A549 (cell line): ENCODE results near the gene DCTD. TPM values are rescaled to one million over a fixed set of nuclear protein-coding genes. Genes with fewer than 3 reads are reported as not detected.

Source experiments
- ATAC-seq, 2 experiments: fragments of 200-7000 bp in 1 of 2; fragments of >200 bp in 1 of 2; cut with Nextera tagmentation in 1 of 2; cut with Tn5 transposase in 1 of 2; 3 replicates each; pipeline versions ENCODE4 v1.8.0 to v1.9.1; 2018 to 2020; ENCODE audit warnings: mild to moderate bottlenecking in 1 of 2, moderate library complexity in 1 of 2
- CTCF ChIA-PET: fragments of 300-600 bp; sonication (Branson Sonifier 250); formaldehyde crosslinking; extraction: SDS; loops from one replicate; lab custom pipeline; 2021; ENCODE audit warnings: antibody characterized with exemption, inconsistent platforms; lab: Yijun Ruan, JAX
- POLR2A ChIA-PET: fragments of 350-600 bp; formaldehyde crosslinking; extraction: SDS; loops from one replicate; lab custom pipeline; 2021; ENCODE audit warnings: antibody characterized with exemption, inconsistent platforms; lab: Yijun Ruan, JAX
- DNase-seq, 2 experiments: peaks; one replicate each; pipeline versions ENCODE4 v3.0.0 to v3.0.0-alpha.2; 2011 to 2016; ENCODE audit warnings: low read depth in 1 of 2, low spot score in 1 of 2
- FAIRE-seq: peaks from 2 replicates; lab custom pipeline; 2011; peaks lifted over from hg19 to GRCh38; lab: Jason Lieb, UNC
- H3K27ac ChIP-seq, 2 experiments: fragments of >200 bp; sonication (Bioruptor Twin); formaldehyde crosslinking; 3 replicates each; pipeline ENCODE4 v1.5.1; 2016 to 2017
- H3K4me1 ChIP-seq: fragments of >200 bp; sonication (Bioruptor Twin); formaldehyde crosslinking; 3 replicates; pipeline ENCODE4 v1.6.1; 2016
- H3K4me2 ChIP-seq: fragments of >200 bp; sonication (Bioruptor Twin); formaldehyde crosslinking; 3 replicates; pipeline ENCODE4 v1.6.1; 2016
- H3K4me3 ChIP-seq: fragments of >200 bp; sonication (Bioruptor Twin); formaldehyde crosslinking; 3 replicates; pipeline ENCODE4 v1.5.1; 2016
- H3K9me3 ChIP-seq: fragments of >200 bp; sonication (Bioruptor Twin); formaldehyde crosslinking; 3 replicates; pipeline ENCODE4 v1.6.1; 2016
- BHLHE40 ChIP-seq: IDR thresholded peaks from 2 replicates; pipeline ENCODE4 v1.6.1; 2012; ENCODE audit warnings: low read depth, low read length, inconsistent platforms
- CBX8 ChIP-seq: fragments of 200-600 bp; sonication (generic); IDR thresholded peaks from 2 replicates; pipeline ENCODE4 v1.6.1; 2016
- CEBPB ChIP-seq, 2 experiments: fragments of >200 bp in 1 of 2; sonication (Bioruptor Twin) in 1 of 2; formaldehyde crosslinking in 1 of 2; IDR thresholded peaks; 2 replicates each; pipeline ENCODE4 v1.6.1; 2012 to 2016
- CHD2 ChIP-seq: fragments of 150-350 bp; IDR thresholded peaks from 2 replicates; pipeline ENCODE4 v1.6.1; 2014; ENCODE audit warnings: low read length; ENCODE audit not compliant: partially characterized antibody
- ESRRA ChIP-seq: fragments of 150-350 bp; IDR thresholded peaks from 2 replicates; pipeline ENCODE4 v1.6.1; 2014; ENCODE audit warnings: mild to moderate bottlenecking, low read length, borderline replicate concordance
- HDAC2 ChIP-seq: fragments of 200-600 bp; sonication (generic); IDR thresholded peaks from 2 replicates; pipeline ENCODE4 v1.6.1; 2016
- HEYL ChIP-seq: fragments of 250-450 bp; sonication (Bioruptor Pico); IDR thresholded peaks from 2 replicates; pipeline ENCODE4 v1.8.0; 2021; ENCODE audit warnings: mild to moderate bottlenecking, moderate library complexity
- HOXB5 ChIP-seq: fragments of 250-450 bp; sonication (Bioruptor Pico); IDR thresholded peaks from 2 replicates; pipeline ENCODE4 v1.5.0; 2020; ENCODE audit warnings: mild to moderate bottlenecking, moderate library complexity
- JUN ChIP-seq, 2 experiments: fragments of >200 bp; sonication (Bioruptor Twin); formaldehyde crosslinking; IDR thresholded peaks; 2 replicates in 1 of 2; 3 replicates in 1 of 2; pipeline ENCODE4 v1.6.1; 2016 to 2017
- JUNB ChIP-seq: fragments of >200 bp; sonication (Bioruptor Twin); formaldehyde crosslinking; IDR thresholded peaks from 2 replicates; pipeline ENCODE4 v1.6.1; 2016
- KDM1A ChIP-seq: fragments of 200-600 bp; sonication (generic); IDR thresholded peaks from 2 replicates; pipeline ENCODE4 v1.6.1; 2016; ENCODE audit warnings: low read depth, mild to moderate bottlenecking
- KDM5A ChIP-seq: fragments of 200-600 bp; sonication (generic); IDR thresholded peaks from 2 replicates; pipeline ENCODE4 v1.6.1; 2016; ENCODE audit warnings: antibody characterized with exemption, mild to moderate bottlenecking
- MYC ChIP-seq: IDR thresholded peaks from 2 replicates; pipeline ENCODE4 v1.6.1; 2012; ENCODE audit warnings: mild to moderate bottlenecking, inconsistent platforms, low read length, improper control_type of control experiment, borderline replicate concordance
- NFE2L2 ChIP-seq: fragments of 150-350 bp; conservative IDR thresholded peaks from 2 replicates; pipeline ENCODE4 v1.6.1; 2014; ENCODE audit warnings: low read length
- NPAS2 ChIP-seq: fragments of 250-450 bp; sonication (Bioruptor Pico); IDR thresholded peaks from 2 replicates; pipeline ENCODE4 v1.8.0; 2022; ENCODE audit warnings: mild to moderate bottlenecking, moderate library complexity, borderline replicate concordance
- NR3C1 ChIP-seq: fragments of >200 bp; sonication (Bioruptor Twin); formaldehyde crosslinking; IDR thresholded peaks from 3 replicates; pipeline ENCODE4 v1.6.1; 2017
- PHF8 ChIP-seq: fragments of 200-600 bp; sonication (generic); IDR thresholded peaks from 2 replicates; pipeline ENCODE4 v1.6.1; 2016; ENCODE audit warnings: low read depth, mild to moderate bottlenecking, antibody characterized with exemption, moderate library complexity, borderline replicate concordance
- RARB ChIP-seq: fragments of 250-450 bp; sonication (Bioruptor Pico); IDR thresholded peaks from 2 replicates; pipeline ENCODE4 v1.8.0; 2021; ENCODE audit warnings: mild to moderate bottlenecking, moderate library complexity
- RFX5 ChIP-seq: fragments of 450-650 bp; IDR thresholded peaks from 2 replicates; pipeline ENCODE4 v1.7.1; 2014; ENCODE audit warnings: antibody characterized with exemption, mild to moderate bottlenecking, moderate library complexity
- SMC3 ChIP-seq: fragments of >200 bp; sonication (Bioruptor Twin); formaldehyde crosslinking; IDR thresholded peaks from 3 replicates; pipeline ENCODE4 v1.6.1; 2018; ENCODE audit warnings: inconsistent platforms
- TFCP2L1 ChIP-seq: fragments of 250-450 bp; sonication (Bioruptor Pico); IDR thresholded peaks from 2 replicates; pipeline ENCODE4 v1.5.0; 2021; ENCODE audit warnings: mild to moderate bottlenecking
- TP53 ChIP-seq: fragments of 250-450 bp; sonication (Bioruptor Pico); IDR thresholded peaks from 2 replicates; pipeline ENCODE4 v1.5.0; 2021; ENCODE audit warnings: mild to moderate bottlenecking, moderate library complexity
- ZFP36 ChIP-seq: fragments of 450-650 bp; IDR thresholded peaks from 2 replicates; pipeline ENCODE4 v1.6.1; 2014; ENCODE audit warnings: borderline replicate concordance; ENCODE audit not compliant: partially characterized antibody
- WGBS: methylation state at CpG from one replicate; pipeline ENCODE4 v1.1.6; 2017; ENCODE audit errors: missing lambda C conversion rate; 5-methylcytosine and 5-hydroxymethylcytosine counted together
- polyA plus RNA-seq, 4 experiments: library from polyadenylated mRNA; depleted of rRNA in 3 of 4; stranded (reverse); fragments of >200 nt; fragmentation: RNase III in 1 of 4; extraction: RNeasy Plus Mini Kit Qiagen cat#74134 plus additional on column Dnase treatment in 1 of 4; gene quantifications; 2 replicates in 3 of 4; 3 replicates in 1 of 4; pipeline ENCODE4 v1.2.3, GENCODE V29; 2011 to 2017
- TF ChIP-seq, protein P1 (sequence below): fragments of 450-650 bp; IDR thresholded peaks from 2 replicates; pipeline ENCODE4 v1.6.1; 2014; ENCODE audit warnings: antibody characterized with exemption
- TF ChIP-seq, protein P2 (sequence below): IDR thresholded peaks from 2 replicates; pipeline ENCODE4 v1.6.1; 2012
- TF ChIP-seq, protein P3 (sequence below): fragments of 250-450 bp; sonication (Bioruptor Pico); IDR thresholded peaks from 2 replicates; pipeline ENCODE4 v1.5.0; 2021; ENCODE audit warnings: mild to moderate bottlenecking, moderate library complexity, borderline replicate concordance
- TF ChIP-seq, protein P4 (sequence below): fragments of 250-450 bp; sonication (Bioruptor Pico); IDR thresholded peaks from 2 replicates; pipeline ENCODE4 v1.5.0; 2020; ENCODE audit warnings: low read depth, mild to moderate bottlenecking, moderate library complexity

Gene DCTD
- polyA plus RNA-seq, 2 of the 4 experiments (the other 2 are of a cell fraction) = 74.4 to 112 TPM

DNA sequence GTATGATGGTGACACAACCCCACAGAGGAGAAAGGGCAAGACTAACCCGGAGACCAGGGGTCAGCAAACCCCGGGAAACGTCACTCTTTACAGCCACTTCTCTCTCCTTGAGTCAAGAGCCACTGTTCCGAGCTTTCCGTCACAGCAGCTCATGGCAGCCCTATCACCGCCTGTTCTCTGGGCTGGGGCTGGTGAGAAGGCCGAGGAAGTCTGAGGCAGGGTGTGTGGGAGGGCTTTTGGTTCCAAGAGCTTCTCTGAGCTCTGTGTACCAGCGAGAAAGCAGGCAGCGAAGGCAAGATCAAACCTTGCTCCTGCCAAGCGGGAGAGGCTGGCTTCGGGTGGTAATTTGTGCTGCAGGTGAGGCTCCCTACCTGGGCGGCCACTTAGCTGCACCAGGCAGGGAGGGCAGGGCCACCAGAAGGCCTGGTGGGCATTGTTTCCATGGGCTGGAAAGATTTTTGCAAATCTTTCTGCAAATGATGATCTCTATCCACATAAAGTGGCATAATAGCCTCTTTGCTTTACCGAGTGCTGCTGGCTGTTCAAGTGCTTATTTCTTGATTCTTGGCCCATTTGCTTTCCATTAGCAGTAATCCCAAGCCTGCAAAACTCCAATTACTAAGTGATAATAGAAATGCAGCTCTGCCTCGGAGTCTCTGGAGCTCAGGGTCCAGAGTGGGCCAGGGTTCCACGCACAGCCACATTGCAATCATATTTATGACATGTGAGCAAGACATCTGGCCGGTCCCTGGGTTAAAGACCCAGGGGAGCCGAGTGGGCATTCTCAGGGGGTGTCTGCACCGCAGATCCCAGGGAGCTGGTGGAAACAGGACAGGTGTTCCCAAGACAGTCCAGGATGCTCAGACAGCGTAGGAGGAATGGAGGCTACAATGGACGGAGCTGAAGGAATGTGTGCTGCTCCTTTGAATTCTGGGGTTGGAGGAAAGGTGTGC, 41.5 kb downstream of the DCTD start:
- Histone ChIP-seq H3K27ac (no peak overlapping the region), H3K4me2 (no peak overlapping the region), H3K4me3 (no peak overlapping the region), H3K9me3 (no peaks in the 10 kb centered on the region), H3K4me1 (no peaks in the 10 kb centered on the region)
- ChIA-PET POLR2A (no interaction called here), CTCF (interaction anchor here (1.5 kb wide), 1 partner anchor 50 kb away, joined by 6 read pairs; no protein-coding TSS in a partner anchor)
- WGBS = 84% methylated on average over 16 of the region's 20 CpGs
- FAIRE-seq (no peak), ATAC-seq (no peak), DNase-seq (no peak)
- TF ChIP-seq, protein P1, sequence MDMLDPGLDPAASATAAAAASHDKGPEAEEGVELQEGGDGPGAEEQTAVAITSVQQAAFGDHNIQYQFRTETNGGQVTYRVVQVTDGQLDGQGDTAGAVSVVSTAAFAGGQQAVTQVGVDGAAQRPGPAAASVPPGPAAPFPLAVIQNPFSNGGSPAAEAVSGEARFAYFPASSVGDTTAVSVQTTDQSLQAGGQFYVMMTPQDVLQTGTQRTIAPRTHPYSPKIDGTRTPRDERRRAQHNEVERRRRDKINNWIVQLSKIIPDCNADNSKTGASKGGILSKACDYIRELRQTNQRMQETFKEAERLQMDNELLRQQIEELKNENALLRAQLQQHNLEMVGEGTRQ = no peak
- TF ChIP-seq, protein P2, sequence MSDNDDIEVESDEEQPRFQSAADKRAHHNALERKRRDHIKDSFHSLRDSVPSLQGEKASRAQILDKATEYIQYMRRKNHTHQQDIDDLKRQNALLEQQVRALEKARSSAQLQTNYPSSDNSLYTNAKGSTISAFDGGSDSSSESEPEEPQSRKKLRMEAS = no peak
- TF ChIP-seq NFE2L2 = no peak
- no peak for TF ChIP-seq CEBPB (IDR thresholded peaks at IDR 0.05)
- TF ChIP-seq CHD2 = no peak
- no peak for TF ChIP-seq KDM5A
- no peak for TF ChIP-seq KDM1A
- TF ChIP-seq JUNB = no peak
- no peak for TF ChIP-seq HDAC2
- no peak for TF ChIP-seq PHF8
- TF ChIP-seq JUN (IDR thresholded peaks at IDR 0.05) = no peak
- TF ChIP-seq, protein P3, sequence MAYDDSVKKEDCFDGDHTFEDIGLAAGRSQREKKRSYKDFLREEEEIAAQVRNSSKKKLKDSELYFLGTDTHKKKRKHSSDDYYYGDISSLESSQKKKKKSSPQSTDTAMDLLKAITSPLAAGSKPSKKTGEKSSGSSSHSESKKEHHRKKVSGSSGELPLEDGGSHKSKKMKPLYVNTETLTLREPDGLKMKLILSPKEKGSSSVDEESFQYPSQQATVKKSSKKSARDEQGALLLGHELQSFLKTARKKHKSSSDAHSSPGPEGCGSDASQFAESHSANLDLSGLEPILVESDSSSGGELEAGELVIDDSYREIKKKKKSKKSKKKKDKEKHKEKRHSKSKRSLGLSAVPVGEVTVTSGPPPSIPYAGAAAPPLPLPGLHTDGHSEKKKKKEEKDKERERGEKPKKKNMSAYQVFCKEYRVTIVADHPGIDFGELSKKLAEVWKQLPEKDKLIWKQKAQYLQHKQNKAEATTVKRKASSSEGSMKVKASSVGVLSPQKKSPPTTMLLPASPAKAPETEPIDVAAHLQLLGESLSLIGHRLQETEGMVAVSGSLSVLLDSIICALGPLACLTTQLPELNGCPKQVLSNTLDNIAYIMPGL (CRISPR knock-in tag) = no peak
- no peak for TF ChIP-seq SMC3
- TF ChIP-seq NR3C1 = no peak
- TF ChIP-seq RFX5 = no peak
- no peak for TF ChIP-seq CBX8
- no peak for TF ChIP-seq MYC
- TF ChIP-seq TFCP2L1 (CRISPR knock-in tag) = no peak

DNA sequence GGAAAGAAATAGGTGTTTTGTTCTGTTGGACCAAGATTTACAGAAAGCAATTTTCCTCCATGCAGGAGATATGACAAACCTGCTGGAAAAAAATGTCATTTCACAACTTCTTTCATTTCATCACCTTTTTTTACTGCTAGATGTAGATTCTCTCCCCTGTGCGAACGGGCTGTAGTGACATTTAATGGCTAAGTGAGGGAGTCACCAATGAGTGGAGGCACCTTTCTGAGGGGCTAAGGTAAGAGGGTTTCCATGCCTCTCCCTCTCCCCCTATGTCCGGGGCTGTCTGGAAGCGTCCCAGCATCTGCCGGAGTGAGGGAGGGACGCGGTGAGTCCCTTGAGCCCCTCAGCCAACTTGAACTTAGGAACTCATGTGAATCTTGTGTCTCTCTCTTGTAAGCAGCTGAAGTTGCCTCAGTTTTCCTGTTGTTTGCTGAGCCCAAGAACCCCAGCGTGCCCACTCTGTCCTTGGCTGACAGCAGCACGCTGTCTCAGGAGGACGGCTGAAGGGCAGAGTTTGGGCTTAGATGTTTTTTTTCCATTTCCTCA, 42.3 kb downstream of the DCTD start:
- CTCF ChIA-PET = interaction anchor here (1.5 kb wide), 1 partner anchor 51 kb away, joined by 6 read pairs; no protein-coding TSS in a partner anchor
- 87% methylated on average over 10 of the region's 10 CpGs for WGBS
- POLR2A ChIA-PET = no interaction called here
- no peak overlapping the region for H3K27ac ChIP-seq
- no peaks in the 10 kb centered on the region for H3K9me3 ChIP-seq
- no peak overlapping the region for H3K4me2 ChIP-seq
- TF ChIP-seq CEBPB (IDR thresholded peaks at IDR 0.05) (no peak), NPAS2 (CRISPR knock-in tag) (no peak)
- no peak overlapping the region for H3K4me3 ChIP-seq
- FAIRE-seq (no peak), ATAC-seq (no peak), DNase-seq (no peak)
- no peaks in the 10 kb centered on the region for H3K4me1 ChIP-seq

DNA sequence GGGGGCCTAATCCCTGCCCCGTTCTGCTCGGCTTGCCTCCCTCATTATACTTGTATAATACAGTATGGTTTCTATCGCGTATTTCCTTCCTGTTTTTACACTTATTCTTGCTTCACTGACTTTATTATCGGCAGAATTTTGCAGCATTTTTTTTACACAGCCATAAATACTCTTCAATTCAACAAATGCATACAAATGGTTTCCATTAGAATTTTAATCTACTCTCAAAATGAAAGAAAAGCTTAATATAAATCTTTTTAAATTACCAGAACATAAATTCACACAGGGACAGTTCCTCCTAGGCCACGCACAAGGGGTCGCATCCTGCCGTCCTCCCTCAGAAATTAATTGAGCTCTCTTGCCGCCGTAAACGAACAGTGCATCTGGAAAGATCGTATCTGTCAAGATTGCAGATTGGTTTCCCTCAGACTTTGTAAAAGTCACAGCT, 42.9 kb downstream of the DCTD start:
- no peak for ATAC-seq
- H3K27ac ChIP-seq = no peak overlapping the region
- DNase-seq = no peak
- H3K9me3 ChIP-seq = no peaks in the 10 kb centered on the region
- no peaks in the 10 kb centered on the region for H3K4me1 ChIP-seq
- CTCF ChIA-PET = no interaction called here
- 92% methylated on average over 12 of the region's 12 CpGs for WGBS
- H3K4me2 ChIP-seq = no peak overlapping the region
- no peak overlapping the region for H3K4me3 ChIP-seq
- FAIRE-seq = no peak
- POLR2A ChIA-PET = no interaction called here
- no peak for TF ChIP-seq ESRRA
- TF ChIP-seq HOXB5 (CRISPR knock-in tag) = no peak
- TF ChIP-seq, protein P2 = no peak
- no peak for TF ChIP-seq RFX5
- TF ChIP-seq SMC3 = no peak
- TF ChIP-seq RARB (CRISPR knock-in tag) = no peak
- no peak for TF ChIP-seq BHLHE40
- no peak for TF ChIP-seq HEYL (CRISPR knock-in tag)
- TF ChIP-seq, protein P1 = no peak
- TF ChIP-seq, protein P4, sequence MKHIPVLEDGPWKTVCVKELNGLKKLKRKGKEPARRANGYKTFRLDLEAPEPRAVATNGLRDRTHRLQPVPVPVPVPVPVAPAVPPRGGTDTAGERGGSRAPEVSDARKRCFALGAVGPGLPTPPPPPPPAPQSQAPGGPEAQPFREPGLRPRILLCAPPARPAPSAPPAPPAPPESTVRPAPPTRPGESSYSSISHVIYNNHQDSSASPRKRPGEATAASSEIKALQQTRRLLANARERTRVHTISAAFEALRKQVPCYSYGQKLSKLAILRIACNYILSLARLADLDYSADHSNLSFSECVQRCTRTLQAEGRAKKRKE = no peak
- TF ChIP-seq ZFP36 = no peak
- no peak for TF ChIP-seq TP53 (CRISPR knock-in tag)
- no peak for TF ChIP-seq KDM5A
